ENCODE results near the gene ZSCAN30. TPM values are rescaled to one million over a fixed set of nuclear protein-coding genes. Genes with fewer than 3 reads are reported as not detected.

The ZSCAN30 gene
- total RNA-seq, 4 donors from 2014 or later, result 5.5 to 18.1 (median 8.0) TPM

DNA sequence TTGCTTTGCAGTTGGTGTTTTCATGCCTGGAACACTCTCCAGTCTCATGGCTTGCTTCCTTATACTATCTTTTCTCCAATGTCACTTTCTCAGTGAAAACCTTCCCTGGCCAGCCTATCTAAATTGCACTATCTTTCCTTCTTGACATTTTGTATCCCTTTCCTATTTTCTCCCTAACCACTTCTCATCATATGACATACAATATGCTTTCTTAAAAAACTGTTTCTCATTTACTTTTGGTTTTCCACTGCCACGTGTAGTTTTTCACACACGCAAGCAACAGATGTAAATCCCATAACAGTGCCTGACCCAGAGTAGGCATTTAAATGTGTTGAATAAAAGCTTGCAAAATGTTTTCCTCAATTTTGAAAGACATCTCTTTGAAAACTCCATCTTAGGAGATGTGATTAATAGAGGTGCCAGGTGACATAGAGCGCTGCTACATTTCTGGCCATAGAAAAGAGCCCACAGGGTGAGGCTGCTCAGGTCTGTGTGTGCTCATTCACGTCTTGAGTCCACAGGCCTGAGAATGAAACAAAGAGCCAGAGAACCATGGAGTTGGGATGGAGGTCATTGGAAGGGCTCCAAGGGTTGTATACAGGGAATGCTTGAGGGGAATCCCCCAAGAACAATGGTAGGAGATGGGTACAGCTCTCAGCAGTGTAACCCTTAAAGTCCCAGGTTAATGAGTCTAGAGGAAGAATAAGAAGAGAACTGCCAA, 41.5 kb upstream of the ZSCAN30 start:
- intact Hi-C loops (cut with DNase I; ENCODE audit: low total_unique reads), result no loop called here
- TF ChIP-seq CTCF (IDR thresholded peaks at IDR 0.05) (no peak), POLR2A (IDR thresholded peaks at IDR 0.05) (no peak)
- WGBS, 2 donors, result 71% methylated on average over 4 of the region's 4 CpGs
- no peak for DNase-seq (ENCODE audit: low spot score in 2 of 2)
- no peak overlapping the region for H3K4me3 ChIP-seq (ENCODE audit: low read depth, poor library complexity, severe bottlenecking)

DNA sequence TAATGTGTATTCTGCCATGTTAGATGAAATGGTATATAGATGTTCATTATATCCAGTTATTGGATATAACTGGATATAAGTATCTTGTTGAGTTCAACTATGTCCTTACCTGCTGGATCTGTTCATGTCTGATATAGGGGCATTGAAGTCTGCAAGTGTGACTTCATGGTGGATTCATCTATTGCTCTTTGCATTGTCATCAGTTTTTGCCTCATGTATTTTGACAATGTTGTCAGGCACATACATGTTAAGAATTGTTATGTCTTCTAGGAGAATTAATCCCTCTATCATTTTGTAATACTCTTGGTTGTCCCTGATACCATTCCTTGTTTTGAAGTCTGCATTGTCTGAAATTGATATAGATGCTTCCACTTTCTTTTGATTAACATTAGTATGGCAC, 38.8 kb upstream of the ZSCAN30 start:
- intact Hi-C loops (cut with DNase I; ENCODE audit: low total_unique reads), result no loop called here
- no peak for TF ChIP-seq CTCF (IDR thresholded peaks at IDR 0.05)
- no peak for TF ChIP-seq POLR2A (IDR thresholded peaks at IDR 0.05)
- DNase-seq (ENCODE audit: low spot score in 2 of 2), result no peak
- H3K4me3 ChIP-seq (ENCODE audit: low read depth, poor library complexity, severe bottlenecking), result no peak overlapping the region

DNA sequence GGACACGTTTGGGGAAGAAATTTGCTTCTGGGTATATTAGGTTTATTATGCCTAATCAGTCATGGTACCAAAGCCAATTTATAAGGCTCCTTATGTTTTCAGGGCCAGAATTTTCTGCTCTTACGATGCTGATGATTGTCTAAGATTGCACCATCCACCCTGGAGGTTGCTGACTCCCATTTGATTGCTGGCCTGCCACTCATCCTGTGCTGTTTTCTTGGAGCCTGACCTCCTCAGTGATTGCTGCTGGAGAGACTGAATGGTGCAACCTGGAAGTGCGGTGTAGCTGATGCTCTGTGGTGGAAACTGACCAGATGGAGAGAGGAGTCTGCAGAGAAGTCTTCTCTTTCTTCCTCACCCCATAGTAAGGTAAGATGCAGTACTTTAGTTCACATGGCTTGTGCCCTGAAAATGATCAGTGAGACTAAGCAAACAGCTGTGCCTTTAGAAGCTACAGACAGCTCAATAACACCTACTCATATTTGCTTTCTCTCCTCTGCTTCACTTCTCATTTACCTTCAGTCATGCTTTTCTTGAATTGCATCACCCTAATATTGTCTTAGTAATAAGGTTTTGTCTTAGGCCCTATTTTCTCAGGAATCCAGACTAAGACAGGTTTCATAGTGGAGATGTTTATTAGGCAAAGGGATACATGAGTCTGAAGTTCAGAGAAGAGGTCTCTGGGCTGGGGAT, 36.8 kb upstream of the ZSCAN30 start:
- H3K4me3 ChIP-seq (ENCODE audit: low read depth, poor library complexity, severe bottlenecking), result no peak overlapping the region
- 47 to 72% methylated on average over 3 of the region's 3 CpGs for WGBS, 2 donors
- intact Hi-C loops (cut with DNase I; ENCODE audit: low total_unique reads), result no loop called here
- no peak for DNase-seq (ENCODE audit: low spot score in 2 of 2)
- TF ChIP-seq POLR2A (IDR thresholded peaks at IDR 0.05), result no peak
- TF ChIP-seq CTCF (IDR thresholded peaks at IDR 0.05), result no peak

GRCh38 chr18:35324926-35325655, 35.1 kb upstream of the ZSCAN30 start:
- no peak for TF ChIP-seq CTCF (IDR thresholded peaks at IDR 0.05)
- TF ChIP-seq POLR2A (IDR thresholded peaks at IDR 0.05), result no peak
- WGBS, 2 donors, result 45 to 76% methylated on average over 2 of the region's 2 CpGs
- intact Hi-C loops (cut with DNase I; ENCODE audit: low total_unique reads), result no loop called here
- H3K4me3 ChIP-seq (ENCODE audit: low read depth, poor library complexity, severe bottlenecking), result no peak overlapping the region
- no peak for DNase-seq (ENCODE audit: low spot score in 2 of 2)

- intact Hi-C loops (cut with DNase I; ENCODE audit: low total_unique reads), result no loop called here
- WGBS, 2 donors, result 57 to 61% methylated on average over 3 of the region's 3 CpGs
- H3K4me3 ChIP-seq (ENCODE audit: low read depth, poor library complexity, severe bottlenecking), result no peak overlapping the region
- DNase-seq (ENCODE audit: low spot score in 2 of 2), result no peak
- no peak for TF ChIP-seq POLR2A (IDR thresholded peaks at IDR 0.05)
- no peak for TF ChIP-seq CTCF (IDR thresholded peaks at IDR 0.05)
These were observed 32.7 kb upstream of the ZSCAN30 start for GRCh38 chr18:35322486-35323458.
